GM19239 (cell line): ENCODE data around the gene CDH11.

Source experiments
- DNase-seq: peaks from one replicate; pipeline ENCODE4 v3.0.0; 2011; ENCODE audit warnings: low spot score; ENCODE audit not compliant: insufficient read length
- FAIRE-seq: peaks from 2 replicates; lab custom pipeline; 2011; peaks lifted over from hg19 to GRCh38; lab: Jason Lieb, UNC

Gene CDH11

DNA sequence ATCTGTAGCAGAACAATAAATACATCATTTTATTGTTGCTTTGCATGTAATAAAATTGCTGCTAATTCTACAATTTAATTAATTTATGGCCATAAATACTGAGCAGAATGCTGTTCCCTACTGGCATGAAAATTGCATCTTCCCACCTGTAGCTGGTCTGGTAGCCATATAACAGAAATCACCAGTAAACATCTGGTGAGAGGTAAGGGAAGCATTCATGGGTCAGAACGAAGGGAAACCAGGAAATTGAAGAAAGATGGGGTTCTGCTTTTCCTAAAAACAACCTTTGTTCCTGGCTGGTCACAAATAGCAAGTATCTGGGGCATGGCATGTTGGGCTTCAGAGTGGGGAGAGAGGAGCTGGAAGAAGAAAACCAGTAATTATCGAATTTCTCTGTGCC lies 128.4 kb downstream of the CDH11 start:
- no peak for FAIRE-seq
- no peak for DNase-seq

DNA sequence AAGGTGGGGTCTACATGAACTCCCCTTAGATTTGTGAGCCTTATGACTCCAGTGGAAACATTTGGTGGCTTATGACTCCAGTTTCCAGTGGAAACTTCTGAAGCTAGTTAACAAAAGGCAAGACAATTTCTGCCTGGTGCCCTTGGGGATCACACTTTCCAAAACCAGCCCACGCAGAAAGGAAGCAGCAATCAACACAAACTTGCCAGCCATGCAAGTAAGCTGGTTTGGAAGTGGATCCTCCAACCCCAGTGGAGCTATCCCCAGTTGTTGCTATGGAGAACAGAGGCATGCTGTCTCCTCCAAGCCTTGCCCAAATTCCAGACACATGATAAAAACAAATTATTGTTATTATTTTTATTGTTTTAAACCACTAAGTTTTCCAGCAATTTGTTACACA lies 130.9 kb downstream of the CDH11 start:
- FAIRE-seq (no peak), DNase-seq (no peak)

DNA sequence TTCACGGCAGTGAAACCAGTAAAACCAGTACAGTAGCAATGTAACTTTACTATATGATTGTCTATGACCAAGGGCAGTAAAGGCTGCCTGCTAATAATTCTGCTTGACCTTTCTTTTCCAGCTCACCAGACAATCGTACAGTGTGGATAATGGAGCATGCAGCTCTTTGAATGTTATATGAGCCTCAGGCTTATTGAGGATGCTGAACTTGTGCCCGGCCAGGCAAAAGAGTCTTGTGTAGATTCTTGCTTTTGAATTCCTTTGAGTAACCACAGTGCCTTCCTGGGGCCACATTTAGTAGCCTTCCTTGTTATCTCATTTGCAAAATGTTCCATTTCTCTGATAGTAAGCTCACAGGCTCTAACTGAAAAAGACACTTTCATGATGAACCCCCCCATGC lies 131.8 kb downstream of the CDH11 start:
- FAIRE-seq (no peak), DNase-seq (no peak)

DNA sequence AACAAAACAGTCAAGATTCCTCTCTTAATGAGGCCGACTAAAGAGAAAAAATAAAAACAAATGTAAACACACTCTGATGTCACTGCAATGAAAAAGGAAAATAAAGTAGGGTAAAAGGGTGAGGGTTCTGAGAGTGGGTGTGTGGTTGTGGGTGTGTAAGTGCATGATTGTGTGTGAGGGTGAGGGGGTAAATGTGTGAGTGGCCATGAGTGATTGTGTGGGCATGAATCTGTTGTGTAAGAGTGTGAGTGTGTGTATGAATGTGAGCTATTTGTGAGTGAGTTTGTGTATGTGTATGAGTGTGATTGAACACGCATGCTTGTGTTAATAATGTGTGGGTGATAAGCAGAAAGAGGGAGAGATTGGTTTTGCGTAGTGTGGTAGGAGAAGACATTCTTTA lies 132.8 kb downstream of the CDH11 start:
- FAIRE-seq (no peak), DNase-seq (no peak)

DNA sequence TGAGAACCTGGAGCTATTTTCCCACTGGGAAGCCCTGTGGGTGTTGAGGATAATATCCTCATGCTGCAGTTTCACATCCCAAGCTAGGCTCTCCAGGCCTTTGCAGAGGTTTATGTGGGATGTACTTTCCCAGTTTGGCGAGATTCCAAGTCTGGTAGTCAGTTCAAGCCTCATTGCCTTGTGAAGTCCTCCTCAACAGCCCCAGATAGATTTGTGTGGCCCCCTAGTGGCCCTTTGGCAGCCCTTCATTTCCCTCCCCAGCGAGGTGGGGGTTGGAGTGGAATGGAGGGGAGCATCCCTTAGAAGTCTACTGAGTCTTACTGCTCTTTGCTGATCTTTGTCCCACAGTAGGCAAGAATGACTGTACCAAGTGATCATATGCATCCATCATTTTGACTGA lies 137.9 kb downstream of the CDH11 start:
- DNase-seq (no peak), FAIRE-seq (no peak)

DNA sequence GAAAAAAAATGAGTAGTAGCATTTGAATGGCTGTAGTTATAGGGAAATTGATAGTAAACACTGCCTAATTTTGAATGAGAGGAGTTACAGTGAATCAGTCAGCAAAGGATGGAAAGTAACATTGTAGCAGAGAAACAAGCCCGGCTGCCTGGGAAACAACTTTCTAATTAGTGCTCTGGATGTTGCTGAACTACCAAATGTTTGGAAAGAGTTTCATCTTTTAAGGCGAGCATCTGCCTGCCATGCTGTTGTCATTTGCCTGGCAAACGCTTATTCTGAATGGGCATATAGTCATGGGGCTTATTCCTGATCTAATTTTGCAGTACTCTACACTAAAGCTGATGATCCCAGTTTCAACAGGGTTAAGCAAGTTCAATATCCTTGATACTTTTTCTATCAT lies 138.6 kb downstream of the CDH11 start:
- DNase-seq (no peak), FAIRE-seq (no peak)

DNA sequence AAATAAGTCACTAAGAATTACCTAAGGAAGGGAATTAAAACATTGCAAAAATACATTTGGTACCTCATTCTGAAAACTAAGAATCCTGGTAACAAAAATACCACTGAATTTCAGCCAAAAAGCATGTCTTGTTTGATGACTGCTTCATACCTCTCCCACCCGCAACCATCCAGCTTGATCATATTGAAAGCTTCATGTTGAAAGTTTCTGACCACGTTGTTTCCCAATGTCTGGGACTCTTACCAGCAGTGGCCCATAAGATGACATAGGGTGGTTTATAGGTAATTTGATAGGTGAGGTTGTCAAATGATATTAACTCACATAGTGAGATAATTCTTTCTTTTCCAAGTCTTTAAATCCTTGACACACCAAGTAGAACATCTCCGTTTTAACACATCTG lies 139.3 kb downstream of the CDH11 start:
- FAIRE-seq (no peak), DNase-seq (no peak)

DNA sequence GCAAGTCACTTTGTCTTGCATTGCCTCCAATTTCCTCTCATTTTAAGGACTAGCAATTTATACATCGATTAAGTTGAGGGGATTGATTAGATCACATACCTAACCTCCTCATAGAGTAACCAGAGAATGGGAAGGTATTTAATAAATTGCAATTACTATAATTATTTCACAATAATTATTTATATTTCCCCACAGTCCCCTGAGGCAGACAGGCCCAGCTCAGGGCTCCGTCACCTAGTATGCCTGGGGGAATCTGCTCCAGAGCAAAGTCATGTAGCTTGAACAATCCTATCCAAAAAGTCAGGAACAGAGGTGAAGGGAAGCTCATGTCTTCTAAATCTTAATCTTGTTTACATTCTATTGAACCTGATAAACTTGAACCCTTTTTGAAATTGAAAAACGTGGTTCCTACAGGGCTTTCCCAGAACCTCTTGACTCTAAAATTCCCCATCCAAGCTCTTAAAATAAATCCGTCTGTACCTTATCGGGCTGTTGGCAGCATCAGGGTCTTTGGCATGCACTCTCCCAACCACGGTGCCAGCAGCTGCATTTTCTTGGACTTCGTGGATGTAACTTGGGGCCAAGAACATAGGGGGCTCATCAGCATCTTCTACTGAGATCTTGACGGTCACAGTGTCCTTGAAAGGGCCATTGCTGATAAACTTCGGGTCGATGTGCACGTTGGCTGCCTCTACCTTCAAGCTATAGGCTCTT lies 140.1 kb downstream of the CDH11 start:
- DNase-seq (no peak), FAIRE-seq (no peak)

DNA sequence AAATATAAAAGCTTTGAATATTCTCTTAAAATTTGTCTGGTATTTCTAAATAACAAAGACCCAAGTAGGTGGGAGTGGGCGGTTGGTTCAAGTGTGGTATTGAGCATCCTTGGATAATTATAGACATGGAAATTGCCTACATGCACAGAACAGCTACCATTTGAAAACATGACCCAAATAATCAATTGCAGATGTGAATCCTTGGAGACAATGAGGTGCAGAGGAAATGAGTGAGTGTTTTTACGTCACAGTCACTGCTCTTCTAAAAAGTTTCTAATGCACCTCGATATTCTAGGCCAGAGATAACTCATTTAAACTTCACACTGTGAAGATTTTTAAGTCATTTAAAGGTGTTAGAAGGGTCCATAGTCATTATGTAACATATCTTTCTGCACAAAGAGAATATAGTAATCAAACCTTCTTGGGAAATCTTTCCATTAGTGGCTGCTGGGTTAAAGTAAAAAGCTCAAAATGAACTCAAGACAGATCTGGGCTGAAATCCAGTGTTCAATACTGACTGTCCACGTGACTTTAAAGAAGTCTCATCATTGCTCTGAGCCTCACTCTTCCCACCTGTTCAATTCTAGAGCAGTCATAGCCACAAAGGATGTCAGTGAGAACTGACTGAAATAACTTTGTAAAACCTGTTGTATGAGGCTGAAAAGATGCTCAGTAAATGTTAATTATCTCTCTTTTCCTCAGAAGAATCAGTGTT lies 144.5 kb downstream of the CDH11 start:
- no peak for DNase-seq
- FAIRE-seq: no peak

DNA sequence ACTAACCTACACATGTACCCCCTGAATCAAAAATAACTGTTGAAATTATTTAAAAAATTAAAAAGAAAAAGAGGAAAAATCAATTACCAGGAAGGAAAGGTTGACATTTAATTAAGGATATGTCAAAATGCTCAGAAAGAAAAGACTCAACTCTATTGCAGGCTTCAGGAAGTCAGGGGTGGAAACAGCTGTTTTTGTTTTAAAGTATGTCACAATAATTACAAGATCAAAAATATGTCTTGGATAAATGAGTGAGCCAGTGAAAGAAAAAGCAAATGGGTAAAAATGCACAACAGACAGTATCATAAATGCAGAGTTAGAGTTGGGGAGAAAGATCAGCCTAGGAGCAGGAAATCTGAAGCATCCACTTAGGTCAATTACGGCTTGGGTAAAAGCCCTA lies 146.0 kb downstream of the CDH11 start:
- no peak for FAIRE-seq
- DNase-seq: no peak

DNA sequence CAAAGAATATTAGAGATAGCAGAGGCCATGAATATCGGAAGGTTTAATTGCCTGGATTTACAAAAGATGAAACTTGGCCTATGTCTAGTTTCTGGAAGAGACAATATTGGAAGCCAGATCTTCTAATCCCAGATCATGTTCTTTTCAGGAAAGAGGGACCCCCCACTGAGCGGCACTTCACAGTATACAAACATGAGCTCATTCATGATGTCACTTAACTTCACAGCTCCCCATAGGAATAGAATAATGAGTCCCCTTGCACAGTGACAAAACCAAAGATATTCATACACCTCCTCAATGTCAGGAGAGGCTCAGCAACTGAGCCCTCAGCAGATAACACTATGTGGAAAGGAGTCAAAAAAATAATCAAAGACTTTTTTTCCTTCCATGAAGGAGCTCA lies 147.5 kb downstream of the CDH11 start:
- DNase-seq (no peak), FAIRE-seq (no peak)

DNA sequence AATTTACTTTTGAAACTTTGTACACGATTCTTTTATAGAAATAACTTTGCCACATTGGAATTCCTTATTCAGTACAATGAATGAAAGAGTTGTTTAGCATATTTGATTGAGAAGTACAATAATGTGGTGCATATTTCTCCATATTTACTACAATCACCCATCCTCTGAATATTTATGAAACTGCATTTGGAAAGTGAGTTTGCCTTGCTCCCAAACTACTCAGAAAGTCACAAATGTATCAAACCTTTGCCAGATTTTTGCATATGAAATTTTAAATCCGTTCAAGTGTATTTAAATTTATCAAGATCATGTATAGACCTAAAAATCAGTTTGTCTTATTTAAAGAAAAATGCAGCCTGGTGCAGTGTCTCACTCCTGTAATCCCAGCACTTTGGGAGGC lies 148.7 kb downstream of the CDH11 start:
- DNase-seq (no peak), FAIRE-seq (no peak)

DNA sequence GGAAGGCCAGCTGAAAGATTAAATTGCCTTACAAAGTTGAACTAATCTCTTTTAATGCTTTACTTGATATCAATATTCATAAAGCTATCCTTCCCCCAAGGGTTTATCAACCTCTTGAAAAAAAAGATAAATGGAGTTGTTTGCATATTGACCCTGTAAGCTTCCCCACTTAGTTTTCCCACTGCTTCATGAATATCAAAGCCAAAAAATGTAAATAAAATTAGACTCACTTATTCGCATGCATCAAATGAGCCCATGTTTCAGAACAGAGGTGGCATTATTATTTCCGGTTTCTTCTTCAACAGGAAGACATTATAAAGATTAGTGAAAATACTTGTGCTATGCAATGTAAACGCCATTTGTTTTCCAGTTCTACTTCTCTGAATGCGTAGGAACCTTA lies 150.7 kb downstream of the CDH11 start:
- no peak for DNase-seq
- FAIRE-seq: no peak

DNA sequence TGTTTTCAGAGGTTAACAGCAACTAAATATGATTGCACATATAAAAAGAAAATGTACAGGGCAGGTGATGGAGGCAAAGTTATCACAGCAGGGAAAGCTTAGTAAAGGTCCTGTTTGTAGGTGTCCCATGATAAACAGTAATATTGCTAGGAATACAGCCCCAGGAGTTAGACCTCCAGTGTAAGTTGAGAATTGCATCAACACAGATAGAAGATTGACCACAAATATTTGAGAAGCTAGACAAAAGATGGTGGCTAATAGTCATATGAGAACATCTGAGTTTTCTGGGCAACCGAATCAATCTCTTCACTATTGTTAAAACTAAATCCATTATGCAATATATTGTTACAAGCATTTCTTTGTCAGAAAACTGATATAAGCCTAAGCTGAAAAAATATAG lies 152.6 kb downstream of the CDH11 start:
- FAIRE-seq (no peak), DNase-seq (no peak)

DNA sequence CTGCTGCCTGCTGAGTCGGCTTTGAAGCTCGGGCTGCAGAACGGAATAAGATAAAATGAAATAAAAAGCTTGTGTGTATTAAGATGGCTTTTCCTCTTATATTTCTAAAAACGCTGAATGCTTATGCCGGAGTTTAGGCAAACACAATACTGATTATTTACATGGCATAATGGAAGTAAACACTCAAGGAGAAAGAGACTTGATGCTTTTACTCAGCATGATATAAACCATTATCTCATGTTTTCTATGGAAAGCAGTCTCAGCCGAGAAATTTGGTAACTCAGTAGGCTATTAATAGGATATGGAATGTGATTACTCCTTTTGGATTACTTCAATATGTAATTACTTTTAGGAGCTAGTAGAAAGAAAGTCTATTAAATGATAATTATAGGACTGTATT lies 153.3 kb downstream of the CDH11 start:
- no peak for DNase-seq
- no peak for FAIRE-seq

DNA sequence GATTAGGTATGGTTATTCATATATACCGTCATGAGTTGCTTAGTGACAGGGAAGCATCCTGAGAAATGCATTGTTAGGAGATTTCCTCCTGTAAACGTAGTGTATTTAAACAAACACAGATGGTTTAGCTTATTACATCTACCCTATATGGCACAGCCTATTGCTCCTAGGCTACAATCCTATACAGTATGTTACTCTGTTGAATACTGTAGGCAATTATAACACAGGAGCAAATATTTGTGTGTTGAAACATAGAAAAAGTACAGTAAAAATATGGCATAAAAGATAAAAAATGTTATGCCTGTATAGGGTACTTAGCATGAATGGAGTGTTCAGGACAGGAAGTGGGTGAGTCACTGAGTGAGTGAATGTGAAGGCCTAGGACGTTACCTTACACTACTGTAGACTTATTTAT lies 157.7 kb downstream of the CDH11 start:
- no peak for DNase-seq
- no peak for FAIRE-seq

DNA sequence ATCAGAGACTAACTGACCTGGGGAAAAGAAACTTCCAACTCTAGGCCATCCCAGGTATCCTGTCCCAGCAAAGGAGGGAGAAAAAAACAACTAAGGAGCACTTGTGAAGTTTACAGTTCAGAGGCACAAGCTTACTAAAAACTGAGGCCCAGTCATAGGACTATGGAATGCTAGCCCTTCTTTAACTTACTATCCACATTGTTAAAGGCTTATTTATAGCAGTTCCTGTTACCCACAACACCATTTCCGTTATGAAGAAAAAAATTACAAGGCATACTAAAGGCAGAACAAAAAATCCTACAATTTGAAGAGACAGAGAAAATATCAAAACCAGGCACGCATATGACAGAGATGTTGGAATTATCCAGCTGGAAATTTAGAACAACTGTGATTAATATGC lies 159.1 kb downstream of the CDH11 start:
- DNase-seq (no peak), FAIRE-seq (no peak)

DNA sequence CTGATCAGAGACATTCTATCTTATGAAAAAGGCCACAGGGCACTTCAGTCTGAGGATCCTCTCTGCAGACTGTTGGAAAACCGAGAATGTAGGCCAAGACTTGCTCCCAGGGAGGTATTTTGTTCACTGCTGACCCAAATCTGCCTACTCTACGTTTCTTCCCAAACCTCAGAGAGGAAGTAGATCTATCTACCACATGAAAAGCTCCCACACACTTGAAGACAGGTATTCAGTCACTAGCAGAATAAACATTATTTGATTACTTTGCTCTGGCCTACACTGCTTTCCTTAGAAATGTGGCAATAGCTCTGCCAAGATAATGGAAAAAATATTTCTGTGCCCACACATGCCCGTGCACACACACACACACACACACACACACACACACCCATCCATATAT lies 164.6 kb downstream of the CDH11 start:
- no peak for FAIRE-seq

DNA sequence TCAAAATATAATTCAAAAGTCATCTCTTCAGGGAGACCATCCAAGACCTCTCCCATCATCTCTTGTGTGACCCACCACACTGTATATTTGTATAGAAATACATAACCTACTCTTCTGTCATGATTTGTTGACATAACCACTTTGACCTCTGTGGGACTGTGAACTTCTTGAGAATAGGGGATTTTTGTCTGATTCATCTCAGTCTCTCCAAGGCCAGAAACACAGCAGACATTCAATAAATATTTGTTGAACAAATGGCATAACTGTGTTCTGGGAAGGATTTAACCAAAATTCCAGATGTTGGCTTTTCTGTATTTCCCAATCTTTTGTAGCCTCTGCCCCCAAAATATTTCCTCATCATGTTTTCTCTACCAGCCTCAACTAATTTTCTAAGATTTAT lies 169.7 kb downstream of the CDH11 start:
- DNase-seq: no peak

More for the DNA sequence above, 164.6 kb downstream of the CDH11 start:
- DNase-seq: no peak

DNA sequence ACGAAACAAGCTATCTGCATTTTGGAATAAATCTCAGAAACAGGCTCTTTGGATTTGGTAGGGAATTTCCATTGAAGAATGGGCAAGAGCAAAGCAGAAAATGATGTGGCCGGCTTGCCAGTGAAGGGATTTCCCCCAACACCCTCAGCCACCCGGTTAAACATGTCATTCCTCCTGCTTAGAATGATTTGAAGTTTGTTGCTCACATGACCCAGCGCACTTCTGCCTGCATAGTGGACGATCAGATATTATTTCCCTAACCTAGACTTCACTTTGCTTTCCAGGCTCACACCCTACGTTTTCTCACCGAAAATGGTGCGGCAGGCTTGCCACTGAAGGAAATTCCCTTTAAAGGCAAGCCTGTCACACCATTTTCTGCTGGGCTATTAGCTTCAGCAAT lies 170.7 kb downstream of the CDH11 start:
- FAIRE-seq: no peak
- no peak for DNase-seq

More for the DNA sequence above, 169.7 kb downstream of the CDH11 start:
- FAIRE-seq: no peak

DNA sequence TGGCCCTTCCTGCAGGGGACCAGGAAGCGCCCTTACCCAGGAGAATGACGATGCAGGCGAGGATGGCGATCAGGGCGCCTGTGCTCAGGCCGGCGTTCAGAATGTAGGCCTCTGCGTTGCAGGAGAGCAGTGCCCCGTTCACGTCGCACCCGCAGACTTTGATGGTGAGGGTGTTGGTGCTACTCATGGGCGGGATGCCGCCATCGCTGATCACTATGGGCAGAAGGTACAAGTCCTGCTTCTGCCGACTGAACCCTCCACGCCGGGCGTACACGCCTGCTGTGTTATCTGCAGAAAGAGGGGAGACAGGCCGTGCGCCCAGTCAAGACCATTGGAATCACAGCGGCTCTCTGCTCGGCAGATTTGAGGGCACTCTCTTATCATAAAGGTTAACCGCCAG lies 171.1 kb downstream of the CDH11 start:
- FAIRE-seq: no peak
- no peak for DNase-seq

DNA sequence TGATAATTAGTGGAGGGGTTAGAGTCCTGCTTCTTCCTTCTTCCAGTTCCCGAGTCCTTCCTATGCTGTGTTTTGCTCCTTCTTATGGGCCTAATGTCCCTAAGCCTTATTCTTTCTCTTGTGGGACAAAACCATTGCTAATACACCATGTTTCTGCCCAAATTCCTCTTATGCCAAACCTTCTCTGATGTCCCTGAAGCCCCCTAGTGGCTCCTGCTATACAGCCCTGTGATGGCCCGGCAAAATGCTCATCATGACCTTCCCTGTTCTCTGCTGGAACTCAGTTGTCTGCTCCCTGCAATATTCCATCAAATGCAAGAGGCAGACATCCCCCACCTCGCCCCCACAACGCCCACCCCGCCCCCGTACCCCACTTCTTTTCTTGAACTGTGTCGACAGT lies 171.6 kb downstream of the CDH11 start:
- FAIRE-seq: no peak
- DNase-seq: no peak
